Neural progenitor cell (in vitro differentiated cells): ENCODE data around the gene TGM2.

Experiments used
- EZH2 ChIP-seq: fragments of 200-600 bp; sonication (generic); IDR thresholded peaks from 2 replicates; pipeline ENCODE4 v1.6.1; 2017; ENCODE audit warnings: antibody characterized with exemption, mild to moderate bottlenecking, moderate library complexity
- EZH2phosphoT487 ChIP-seq: fragments of 200-600 bp; sonication (generic); IDR thresholded peaks from 2 replicates; pipeline ENCODE4 v1.6.1; 2017; ENCODE audit warnings: antibody characterized with exemption
- TF ChIP-seq, protein P1 (sequence below): fragments of 200-600 bp; sonication (generic); IDR thresholded peaks from 2 replicates; pipeline ENCODE4 v1.5.1; 2017; ENCODE audit warnings: antibody characterized with exemption, mild to moderate bottlenecking

DNA sequence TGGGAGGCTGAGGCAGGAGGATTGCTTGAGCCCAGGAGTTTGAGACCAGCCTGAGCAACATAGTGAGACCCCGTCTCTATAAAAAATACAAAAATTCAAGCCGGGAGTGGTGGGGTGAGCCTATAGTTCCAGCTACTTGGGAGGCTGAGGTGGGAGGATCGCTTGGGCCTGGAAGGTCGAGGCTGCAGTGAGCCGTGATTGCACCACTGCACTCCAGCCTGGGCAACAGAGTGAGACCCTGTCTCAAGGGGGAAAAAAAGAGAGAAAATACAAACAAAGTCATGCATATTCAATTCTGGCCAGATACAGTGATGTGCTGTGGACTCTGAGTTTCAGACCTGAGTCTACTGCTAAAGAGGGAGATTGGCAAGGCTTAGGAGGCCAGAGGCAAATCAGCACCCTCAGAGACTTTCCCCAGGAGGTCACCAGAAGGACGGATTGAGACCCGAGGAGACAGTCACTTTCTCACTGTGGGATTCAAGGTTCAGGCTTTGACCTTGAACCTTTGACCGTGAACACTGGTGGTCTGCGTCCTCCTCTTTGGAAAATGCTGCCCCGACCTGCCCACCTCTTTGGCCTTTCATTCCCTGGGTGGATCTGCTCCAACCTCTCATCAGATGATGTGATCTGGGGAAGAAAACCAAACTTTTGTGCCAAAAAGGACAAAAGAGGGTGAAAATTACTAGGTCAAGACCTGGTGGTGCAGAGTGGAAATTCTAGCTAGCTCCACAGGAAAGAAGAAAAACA is 31.2 kb downstream of the TGM2 start:
- TF ChIP-seq, protein P1, sequence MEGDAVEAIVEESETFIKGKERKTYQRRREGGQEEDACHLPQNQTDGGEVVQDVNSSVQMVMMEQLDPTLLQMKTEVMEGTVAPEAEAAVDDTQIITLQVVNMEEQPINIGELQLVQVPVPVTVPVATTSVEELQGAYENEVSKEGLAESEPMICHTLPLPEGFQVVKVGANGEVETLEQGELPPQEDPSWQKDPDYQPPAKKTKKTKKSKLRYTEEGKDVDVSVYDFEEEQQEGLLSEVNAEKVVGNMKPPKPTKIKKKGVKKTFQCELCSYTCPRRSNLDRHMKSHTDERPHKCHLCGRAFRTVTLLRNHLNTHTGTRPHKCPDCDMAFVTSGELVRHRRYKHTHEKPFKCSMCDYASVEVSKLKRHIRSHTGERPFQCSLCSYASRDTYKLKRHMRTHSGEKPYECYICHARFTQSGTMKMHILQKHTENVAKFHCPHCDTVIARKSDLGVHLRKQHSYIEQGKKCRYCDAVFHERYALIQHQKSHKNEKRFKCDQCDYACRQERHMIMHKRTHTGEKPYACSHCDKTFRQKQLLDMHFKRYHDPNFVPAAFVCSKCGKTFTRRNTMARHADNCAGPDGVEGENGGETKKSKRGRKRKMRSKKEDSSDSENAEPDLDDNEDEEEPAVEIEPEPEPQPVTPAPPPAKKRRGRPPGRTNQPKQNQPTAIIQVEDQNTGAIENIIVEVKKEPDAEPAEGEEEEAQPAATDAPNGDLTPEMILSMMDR = no peak
- no peak for TF ChIP-seq EZH2
- TF ChIP-seq EZH2phosphoT487 = no peak
